ENCODE results near the gene TJAP1.

The TJAP1 gene

DNA sequence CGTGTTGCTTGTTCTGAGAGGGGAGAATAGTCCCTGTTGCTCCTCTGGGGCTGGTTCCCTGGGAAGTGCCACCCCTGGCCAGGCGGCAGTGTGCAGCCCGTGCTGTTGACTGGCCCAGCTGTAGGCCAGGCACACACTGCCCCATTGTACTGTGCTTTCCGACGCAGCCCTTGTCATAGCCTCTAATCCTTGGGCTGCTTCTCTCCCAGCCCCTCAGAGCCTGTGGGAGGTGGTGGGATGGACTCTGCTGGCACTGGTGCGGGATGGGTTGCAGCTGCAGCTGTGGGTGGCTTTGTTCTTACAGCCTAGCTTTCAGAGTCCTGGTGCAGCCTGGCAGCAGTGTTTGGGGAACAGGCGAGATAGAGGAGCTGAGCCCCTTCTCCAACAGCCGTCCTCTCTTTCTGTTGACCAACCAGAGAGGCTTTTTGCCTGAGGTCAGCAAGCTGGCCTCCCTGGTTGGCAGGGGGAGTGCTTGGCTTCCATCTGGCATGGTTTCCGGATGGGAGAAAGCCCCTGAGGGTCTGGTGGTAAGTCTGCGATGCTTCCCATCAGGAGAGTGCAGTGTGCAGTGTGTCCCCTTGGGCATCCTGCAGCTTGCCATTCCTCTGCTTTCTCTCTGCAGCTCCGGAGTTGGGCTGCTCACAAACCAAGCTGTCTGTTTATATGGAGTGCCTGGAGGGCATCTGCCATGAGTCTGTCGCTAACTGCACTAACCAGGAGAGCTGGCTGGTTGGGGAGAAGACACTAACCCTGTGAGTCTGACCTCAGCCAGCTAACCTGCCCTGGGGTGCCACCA lies 12.1 kb downstream of the TJAP1 start:
- H3K36me3 ChIP-seq (ENCODE audit: control insufficient read depth, low read depth, low read length): no peaks in the 10 kb centered on the region
- H3K27ac ChIP-seq (ENCODE audit: low read length): no peak overlapping the region
- no peaks in the 10 kb centered on the region for H3K4me1 ChIP-seq (ENCODE audit: control insufficient read depth, low read depth, low read length)
- H3K9ac ChIP-seq (ENCODE audit: low read length): no peak overlapping the region
- H3K4me3 ChIP-seq (ENCODE audit: low read length): no peak overlapping the region
- no peaks in the 10 kb centered on the region for H3K9me3 ChIP-seq (ENCODE audit: control insufficient read depth, low read depth, low read length)
- H3K27me3 ChIP-seq (ENCODE audit: control insufficient read depth, insufficient read depth, low read length): no peaks in the 10 kb centered on the region

DNA sequence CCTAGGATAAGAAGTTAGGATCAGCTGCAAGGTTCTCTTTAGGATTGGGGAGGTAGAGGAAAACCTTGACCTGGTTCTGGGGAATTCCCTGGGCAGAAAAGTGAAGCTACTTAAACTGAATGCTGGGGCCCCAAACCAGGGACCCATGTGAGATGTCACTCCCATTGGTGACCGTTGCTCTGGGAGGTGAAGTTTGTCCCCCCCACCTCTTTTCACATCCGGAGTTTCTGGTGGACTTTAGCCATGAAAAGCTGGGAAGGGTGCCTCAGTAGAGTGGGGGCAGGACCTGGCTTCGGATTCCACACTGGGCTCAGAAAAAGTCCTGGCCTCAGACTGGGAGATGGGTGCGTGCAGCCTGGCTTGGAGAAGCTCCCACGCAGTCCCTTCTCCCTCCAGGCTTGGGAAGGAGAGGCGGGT lies 13.2 kb downstream of the TJAP1 start:
- no peak overlapping the region for H3K27ac ChIP-seq (ENCODE audit: low read length)
- no peaks in the 10 kb centered on the region for H3K9me3 ChIP-seq (ENCODE audit: control insufficient read depth, low read depth, low read length)
- no peaks in the 10 kb centered on the region for H3K36me3 ChIP-seq (ENCODE audit: control insufficient read depth, low read depth, low read length)
- H3K27me3 ChIP-seq (ENCODE audit: control insufficient read depth, insufficient read depth, low read length): no peaks in the 10 kb centered on the region
- H3K4me3 ChIP-seq (ENCODE audit: low read length): no peak overlapping the region
- no peaks in the 10 kb centered on the region for H3K4me1 ChIP-seq (ENCODE audit: control insufficient read depth, low read depth, low read length)
- no peak overlapping the region for H3K9ac ChIP-seq (ENCODE audit: low read length)

DNA sequence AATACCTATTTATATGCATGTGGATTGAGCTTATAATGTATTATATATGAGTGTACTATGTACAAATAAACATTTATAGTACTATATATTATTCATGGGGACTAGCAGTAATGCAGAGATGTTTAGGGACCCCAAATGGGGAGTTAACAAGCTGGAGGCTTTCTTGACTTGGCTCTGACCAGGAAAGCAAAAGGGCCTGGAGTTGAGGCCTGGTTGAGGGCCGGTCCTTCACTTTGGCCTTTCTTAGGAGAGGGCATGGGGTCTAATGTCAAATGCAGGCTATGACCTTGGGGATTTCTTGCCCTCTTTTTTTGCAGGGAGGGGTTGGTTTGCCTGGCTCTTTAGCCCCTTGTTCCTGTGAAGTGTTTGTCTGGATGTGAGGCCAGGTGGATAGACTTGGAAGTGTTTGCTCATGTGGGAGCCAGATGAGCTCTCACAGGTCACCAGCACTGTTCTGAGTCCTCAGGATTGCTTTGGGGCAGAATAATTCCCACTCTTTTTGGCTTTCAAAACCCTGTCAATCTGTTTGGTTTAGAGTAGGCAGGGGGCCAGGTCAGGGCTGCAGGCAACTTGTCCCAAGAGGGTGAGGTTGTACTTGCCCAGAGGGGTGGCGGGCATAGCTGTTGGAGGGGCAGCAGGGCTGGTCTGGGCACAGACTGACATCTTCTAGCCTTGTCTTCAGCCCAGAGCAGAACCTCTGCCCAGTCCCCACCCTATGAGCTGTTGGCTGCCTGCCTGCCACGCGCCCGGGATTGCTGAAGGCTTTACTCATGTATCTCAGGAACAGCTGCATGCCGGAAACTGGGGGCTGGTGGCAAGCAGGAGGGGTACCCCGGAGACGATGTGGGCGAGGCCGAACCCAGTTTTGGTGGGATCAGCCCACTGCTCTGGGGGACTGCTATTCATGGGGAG lies 14.6 kb downstream of the TJAP1 start:
- Histone ChIP-seq H3K9ac (ENCODE audit: low read length) (no peak overlapping the region), H3K27ac (ENCODE audit: low read length) (no peak overlapping the region), H3K27me3 (ENCODE audit: control insufficient read depth, insufficient read depth, low read length) (no peaks in the 10 kb centered on the region), H3K36me3 (ENCODE audit: control insufficient read depth, low read depth, low read length) (no peaks in the 10 kb centered on the region), H3K4me3 (ENCODE audit: low read length) (no peak overlapping the region), H3K4me1 (ENCODE audit: control insufficient read depth, low read depth, low read length) (no peaks in the 10 kb centered on the region), H3K9me3 (ENCODE audit: control insufficient read depth, low read depth, low read length) (no peaks in the 10 kb centered on the region)

GRCh38 chr6:43492673-43493072 lies 15.3 kb downstream of the TJAP1 start:
- Histone ChIP-seq H3K4me3 (ENCODE audit: low read length) (no peak overlapping the region), H3K4me1 (ENCODE audit: control insufficient read depth, low read depth, low read length) (no peaks in the 10 kb centered on the region), H3K27me3 (ENCODE audit: control insufficient read depth, insufficient read depth, low read length) (no peaks in the 10 kb centered on the region), H3K36me3 (ENCODE audit: control insufficient read depth, low read depth, low read length) (peaks cover under 1% of the 10 kb centered on the region), H3K27ac (ENCODE audit: low read length) (no peak overlapping the region), H3K9ac (ENCODE audit: low read length) (no peak overlapping the region), H3K9me3 (ENCODE audit: control insufficient read depth, low read depth, low read length) (no peaks in the 10 kb centered on the region)

GRCh38 chr6:43493230-43493629 lies 15.9 kb downstream of the TJAP1 start:
- Histone ChIP-seq H3K9ac (ENCODE audit: low read length) (no peak overlapping the region), H3K36me3 (ENCODE audit: control insufficient read depth, low read depth, low read length) (peaks cover 6% of the 10 kb centered on the region), H3K27me3 (ENCODE audit: control insufficient read depth, insufficient read depth, low read length) (no peaks in the 10 kb centered on the region), H3K27ac (ENCODE audit: low read length) (no peak overlapping the region), H3K4me1 (ENCODE audit: control insufficient read depth, low read depth, low read length) (no peaks in the 10 kb centered on the region), H3K4me3 (ENCODE audit: low read length) (no peak overlapping the region), H3K9me3 (ENCODE audit: control insufficient read depth, low read depth, low read length) (no peaks in the 10 kb centered on the region)

DNA sequence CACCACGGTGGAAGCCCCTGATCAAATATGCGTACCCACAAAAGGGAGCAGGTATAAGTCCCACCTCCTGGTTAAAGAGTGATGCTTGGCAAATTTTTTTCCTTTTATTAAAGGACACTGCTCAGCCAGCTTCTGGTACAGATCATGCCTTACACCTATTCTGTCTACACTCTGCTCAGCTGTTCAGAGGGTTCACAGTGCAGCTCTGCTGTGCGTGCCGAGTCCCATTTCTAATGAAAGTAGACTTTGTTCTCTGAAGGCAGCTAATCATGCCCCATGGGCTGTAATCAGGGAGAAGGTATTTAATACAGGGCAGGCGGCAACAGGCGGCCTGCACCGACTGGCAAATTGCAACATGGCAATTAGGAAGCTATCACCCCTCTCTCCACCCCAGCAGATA lies 16.5 kb downstream of the TJAP1 start:
- H3K4me3 ChIP-seq (ENCODE audit: low read length): no peak overlapping the region
- H3K36me3 ChIP-seq (ENCODE audit: control insufficient read depth, low read depth, low read length): peaks cover 12% of the 10 kb centered on the region
- H3K27me3 ChIP-seq (ENCODE audit: control insufficient read depth, insufficient read depth, low read length): no peaks in the 10 kb centered on the region
- no peak overlapping the region for H3K9ac ChIP-seq (ENCODE audit: low read length)
- no peaks in the 10 kb centered on the region for H3K4me1 ChIP-seq (ENCODE audit: control insufficient read depth, low read depth, low read length)
- H3K9me3 ChIP-seq (ENCODE audit: control insufficient read depth, low read depth, low read length): no peaks in the 10 kb centered on the region
- no peak overlapping the region for H3K27ac ChIP-seq (ENCODE audit: low read length)

DNA sequence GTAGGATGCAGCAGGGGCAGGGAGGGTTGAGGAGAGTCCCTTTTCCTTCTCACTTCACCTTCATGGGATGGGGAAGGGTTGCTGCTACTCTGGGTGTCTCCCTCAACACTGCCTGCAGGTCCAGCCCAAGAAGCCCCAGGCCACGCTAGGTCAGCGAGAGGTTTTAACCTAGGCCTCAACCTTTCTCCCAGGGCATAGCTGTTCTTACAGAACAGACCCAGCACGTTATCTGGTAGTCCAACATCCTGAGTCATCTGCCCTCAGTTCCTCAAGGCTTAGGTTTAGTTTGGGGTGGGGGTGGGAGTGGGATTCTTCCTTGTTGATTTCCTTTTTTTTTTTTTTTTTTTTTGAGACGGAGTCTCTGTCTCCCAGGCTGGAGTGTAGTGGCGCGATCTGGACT lies 17.0 kb downstream of the TJAP1 start:
- H3K9me3 ChIP-seq (ENCODE audit: control insufficient read depth, low read depth, low read length): no peaks in the 10 kb centered on the region
- H3K27me3 ChIP-seq (ENCODE audit: control insufficient read depth, insufficient read depth, low read length): no peaks in the 10 kb centered on the region
- H3K36me3 ChIP-seq (ENCODE audit: control insufficient read depth, low read depth, low read length): peaks cover 17% of the 10 kb centered on the region
- H3K4me3 ChIP-seq (ENCODE audit: low read length): no peak overlapping the region
- no peaks in the 10 kb centered on the region for H3K4me1 ChIP-seq (ENCODE audit: control insufficient read depth, low read depth, low read length)
- no peak overlapping the region for H3K9ac ChIP-seq (ENCODE audit: low read length)
- no peak overlapping the region for H3K27ac ChIP-seq (ENCODE audit: low read length)

- no peak overlapping the region for H3K9ac ChIP-seq (ENCODE audit: low read length)
- H3K4me1 ChIP-seq (ENCODE audit: control insufficient read depth, low read depth, low read length): no peaks in the 10 kb centered on the region
- no peak overlapping the region for H3K4me3 ChIP-seq (ENCODE audit: low read length)
- no peaks in the 10 kb centered on the region for H3K9me3 ChIP-seq (ENCODE audit: control insufficient read depth, low read depth, low read length)
- H3K27ac ChIP-seq (ENCODE audit: low read length): no peak overlapping the region
- no peaks in the 10 kb centered on the region for H3K27me3 ChIP-seq (ENCODE audit: control insufficient read depth, insufficient read depth, low read length)
- peaks cover 21% of the 10 kb centered on the region for H3K36me3 ChIP-seq (ENCODE audit: control insufficient read depth, low read depth, low read length)
These were observed 17.4 kb downstream of the TJAP1 start for GRCh38 chr6:43494766-43495165.

- peak overlapping the region; percentile 1 for H3K4me3 ChIP-seq (ENCODE audit: low read length)
- no peak overlapping the region for H3K27ac ChIP-seq (ENCODE audit: low read length)
- H3K36me3 ChIP-seq (ENCODE audit: control insufficient read depth, low read depth, low read length): peaks cover 28% of the 10 kb centered on the region
- no peaks in the 10 kb centered on the region for H3K9me3 ChIP-seq (ENCODE audit: control insufficient read depth, low read depth, low read length)
- H3K27me3 ChIP-seq (ENCODE audit: control insufficient read depth, insufficient read depth, low read length): no peaks in the 10 kb centered on the region
- H3K9ac ChIP-seq (ENCODE audit: low read length): no peak overlapping the region
- H3K4me1 ChIP-seq (ENCODE audit: control insufficient read depth, low read depth, low read length): no peaks in the 10 kb centered on the region
These were observed 18.1 kb downstream of the TJAP1 start for GRCh38 chr6:43495409-43495941.

GRCh38 chr6:43496370-43497128 lies 19.2 kb downstream of the TJAP1 start:
- H3K4me1 ChIP-seq (ENCODE audit: control insufficient read depth, low read depth, low read length): no peaks in the 10 kb centered on the region
- H3K36me3 ChIP-seq (ENCODE audit: control insufficient read depth, low read depth, low read length): peaks cover 39% of the 10 kb centered on the region

DNA sequence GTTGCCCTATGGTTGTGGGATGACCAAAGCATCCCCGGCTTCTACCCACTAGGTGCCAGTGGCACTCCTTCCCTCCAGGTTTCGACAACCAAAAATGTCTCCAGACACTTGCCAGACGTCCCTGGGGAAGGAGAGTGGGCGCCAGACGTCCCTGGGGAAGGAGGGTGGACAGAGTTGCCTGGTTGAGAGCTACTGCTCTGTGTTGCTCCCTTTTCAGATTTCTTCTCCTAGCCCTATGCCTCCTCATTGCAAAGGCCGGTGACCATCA lies 19.7 kb downstream of the TJAP1 start:
- no peaks in the 10 kb centered on the region for H3K4me1 ChIP-seq (ENCODE audit: control insufficient read depth, low read depth, low read length)

More at GRCh38 chr6:43496370-43497128, 19.2 kb downstream of the TJAP1 start:
- Histone ChIP-seq H3K27ac (ENCODE audit: low read length) (no peak overlapping the region), H3K27me3 (ENCODE audit: control insufficient read depth, insufficient read depth, low read length) (no peaks in the 10 kb centered on the region), H3K4me3 (ENCODE audit: low read length) (no peak overlapping the region), H3K9ac (ENCODE audit: low read length) (no peak overlapping the region), H3K9me3 (ENCODE audit: control insufficient read depth, low read depth, low read length) (no peaks in the 10 kb centered on the region)

More for the DNA sequence above, 19.7 kb downstream of the TJAP1 start:
- no peak overlapping the region for H3K27ac ChIP-seq (ENCODE audit: low read length)
- no peak overlapping the region for H3K4me3 ChIP-seq (ENCODE audit: low read length)
- H3K27me3 ChIP-seq (ENCODE audit: control insufficient read depth, insufficient read depth, low read length): no peaks in the 10 kb centered on the region
- H3K36me3 ChIP-seq (ENCODE audit: control insufficient read depth, low read depth, low read length): peaks cover 44% of the 10 kb centered on the region
- H3K9ac ChIP-seq (ENCODE audit: low read length): no peak overlapping the region
- no peaks in the 10 kb centered on the region for H3K9me3 ChIP-seq (ENCODE audit: control insufficient read depth, low read depth, low read length)
